Stimulated activated CD4-positive, alpha-beta T cell treated with anti-CD3 and anti-CD28 coated beads, Interleukin-15, amount 100 ng/mL, for 48 hours (primary cell): Measurements from ENCODE around the gene SENP3.

Experiments used
- DNase-seq, 2 donors: peaks; one replicate each; pipeline ENCODE4 v3.0.0-alpha.2; 2020; ENCODE audit warnings: low read depth in 2 of 2

The SENP3 gene

DNA sequence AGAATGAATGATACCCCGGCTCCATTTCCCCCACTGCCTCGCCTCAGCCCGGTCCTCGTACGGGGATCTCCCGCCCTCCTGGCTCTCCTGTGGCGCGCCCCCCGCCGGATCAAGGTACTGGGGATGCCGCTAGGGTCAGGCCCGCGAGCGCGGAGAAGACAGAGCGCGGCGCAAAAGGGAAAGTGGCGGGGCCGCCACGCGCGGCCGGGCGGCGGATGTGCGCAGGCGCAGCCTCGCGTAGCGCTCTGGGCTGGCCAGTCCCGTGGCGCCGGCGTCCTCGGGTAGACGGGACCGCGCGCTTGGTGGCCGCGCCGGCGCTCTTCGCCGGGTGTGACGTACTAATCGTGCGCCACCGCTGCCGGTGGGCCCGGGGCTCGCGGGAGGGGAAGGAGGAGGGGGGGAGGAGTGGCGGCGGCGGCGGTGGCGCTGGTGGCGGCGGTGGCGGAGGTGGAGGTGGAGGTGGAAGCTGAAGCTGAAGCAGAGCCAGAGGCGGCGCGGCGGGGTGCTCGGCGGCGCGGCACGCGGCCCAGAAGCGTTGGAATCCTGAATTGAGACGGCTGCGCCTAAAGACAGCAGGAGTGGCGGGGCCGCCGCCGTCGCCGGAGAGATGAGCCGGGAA is at the start of gene SENP3:
SENP3 (plus strand) TSS at position 331 of the 619 bp plus-strand sequence. CDS start 1,158 bp downstream, outside the sequence.
- peak; percentile 83 to 87 for DNase-seq

DNA sequence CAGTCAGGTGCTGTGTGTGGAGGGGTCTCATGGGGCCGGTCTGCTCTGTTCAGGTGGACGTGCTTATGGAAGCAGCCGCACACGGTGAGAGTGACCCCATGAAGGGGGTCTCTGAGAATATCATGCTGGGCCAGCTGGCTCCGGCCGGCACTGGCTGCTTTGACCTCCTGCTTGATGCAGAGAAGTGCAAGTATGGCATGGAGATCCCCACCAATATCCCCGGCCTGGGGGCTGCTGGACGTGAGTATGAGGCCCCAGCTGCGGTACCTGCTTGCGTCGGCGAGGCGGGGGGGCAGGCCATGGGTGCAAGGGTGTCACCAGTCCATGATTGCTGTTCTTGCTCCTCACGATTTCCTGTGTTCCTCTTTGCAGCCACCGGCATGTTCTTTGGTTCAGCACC is 49.6 kb upstream of the SENP3 start:
- no peak for DNase-seq

DNA sequence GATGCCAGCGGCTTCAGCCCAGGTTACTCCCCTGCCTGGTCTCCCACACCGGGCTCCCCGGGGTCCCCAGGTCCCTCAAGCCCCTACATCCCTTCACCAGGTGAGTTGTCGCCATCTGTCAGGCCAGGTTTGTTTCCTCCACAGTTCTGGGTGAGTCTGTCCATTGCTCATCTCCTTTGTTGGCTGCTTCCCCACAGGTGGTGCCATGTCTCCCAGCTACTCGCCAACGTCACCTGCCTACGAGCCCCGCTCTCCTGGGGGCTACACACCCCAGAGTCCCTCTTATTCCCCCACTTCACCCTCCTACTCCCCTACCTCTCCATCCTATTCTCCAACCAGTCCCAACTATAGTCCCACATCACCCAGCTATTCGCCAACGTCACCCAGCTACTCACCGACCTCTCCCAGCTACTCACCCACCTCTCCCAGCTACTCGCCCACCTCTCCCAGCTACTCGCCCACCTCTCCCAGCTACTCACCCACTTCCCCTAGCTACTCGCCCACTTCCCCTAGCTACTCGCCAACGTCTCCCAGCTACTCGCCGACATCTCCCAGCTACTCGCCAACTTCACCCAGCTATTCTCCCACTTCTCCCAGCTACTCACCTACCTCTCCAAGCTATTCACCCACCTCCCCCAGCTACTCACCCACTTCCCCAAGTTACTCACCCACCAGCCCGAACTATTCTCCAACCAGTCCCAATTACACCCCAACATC is 48.7 kb upstream of the SENP3 start:
- no peak for DNase-seq

DNA sequence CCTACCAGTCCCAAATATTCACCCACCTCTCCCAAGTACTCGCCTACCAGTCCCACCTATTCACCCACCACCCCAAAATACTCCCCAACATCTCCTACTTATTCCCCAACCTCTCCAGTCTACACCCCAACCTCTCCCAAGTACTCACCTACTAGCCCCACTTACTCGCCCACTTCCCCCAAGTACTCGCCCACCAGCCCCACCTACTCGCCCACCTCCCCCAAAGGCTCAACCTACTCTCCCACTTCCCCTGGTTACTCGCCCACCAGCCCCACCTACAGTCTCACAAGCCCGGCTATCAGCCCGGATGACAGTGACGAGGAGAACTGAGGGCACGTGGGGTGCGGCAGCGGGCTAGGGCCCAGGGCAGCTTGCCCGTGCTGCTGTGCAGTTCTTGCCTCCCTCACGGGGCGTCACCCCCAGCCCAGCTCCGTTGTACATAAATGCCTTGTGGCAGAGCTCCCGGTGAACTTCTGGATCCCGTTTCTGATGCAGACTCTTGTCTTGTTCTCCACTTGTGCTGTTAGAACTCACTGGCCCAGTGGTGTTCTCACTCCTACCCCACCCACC is 47.8 kb upstream of the SENP3 start:
- DNase-seq: no peak

DNA sequence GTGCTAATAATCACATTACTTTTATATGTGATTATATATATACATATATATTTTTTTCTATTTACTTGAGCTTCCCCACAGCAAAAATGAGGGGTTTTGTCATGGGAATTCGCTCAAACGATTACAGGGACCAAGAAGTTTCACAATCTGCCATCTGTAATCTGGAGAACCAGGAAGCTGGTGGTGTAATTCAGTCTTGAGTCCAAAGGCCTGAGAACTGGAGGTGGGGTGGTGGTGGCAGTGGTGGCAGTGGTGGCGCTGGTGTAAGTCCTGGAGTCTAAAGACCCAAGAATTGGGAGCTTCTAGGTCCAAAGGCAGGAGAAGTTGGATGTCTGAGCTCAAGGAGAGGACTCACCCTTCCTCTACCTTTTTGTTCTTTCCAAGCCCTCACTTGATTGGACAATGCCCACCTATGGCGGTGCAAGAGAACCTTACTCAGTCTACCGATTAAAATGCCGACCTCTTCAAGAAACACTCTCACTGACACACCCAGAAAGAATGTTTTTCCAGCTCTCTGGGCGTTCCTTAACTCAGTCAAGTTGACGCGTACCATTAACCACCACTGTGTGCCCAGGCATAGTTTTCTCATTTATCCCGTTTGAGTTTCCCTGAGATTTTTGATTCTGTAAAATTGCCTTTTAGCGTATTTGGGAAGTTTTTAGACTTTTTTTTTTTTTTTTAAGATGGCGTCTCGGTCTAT is 45.7 kb upstream of the SENP3 start:
- no peak for DNase-seq

DNA sequence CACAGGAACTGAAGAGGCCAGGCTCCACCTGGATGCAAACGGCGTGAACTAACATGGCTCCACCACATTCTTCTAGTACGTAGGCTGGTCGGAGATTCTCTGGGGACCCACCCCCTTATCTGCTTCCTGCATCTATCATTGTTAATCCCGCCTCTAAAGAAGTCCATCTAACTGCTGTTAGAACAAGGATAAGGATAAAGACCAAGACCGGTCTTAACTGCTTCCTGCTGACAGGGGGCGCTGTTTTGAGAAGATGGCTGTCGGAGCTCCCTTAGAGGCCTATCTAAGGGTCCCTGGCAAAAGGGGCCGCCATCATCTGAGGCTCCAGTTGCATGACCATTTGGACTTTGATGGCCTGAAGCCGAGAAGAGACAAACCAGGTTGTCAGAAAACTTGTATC is 38.7 kb upstream of the SENP3 start:
- peak; percentile 16 to 17 for DNase-seq

DNA sequence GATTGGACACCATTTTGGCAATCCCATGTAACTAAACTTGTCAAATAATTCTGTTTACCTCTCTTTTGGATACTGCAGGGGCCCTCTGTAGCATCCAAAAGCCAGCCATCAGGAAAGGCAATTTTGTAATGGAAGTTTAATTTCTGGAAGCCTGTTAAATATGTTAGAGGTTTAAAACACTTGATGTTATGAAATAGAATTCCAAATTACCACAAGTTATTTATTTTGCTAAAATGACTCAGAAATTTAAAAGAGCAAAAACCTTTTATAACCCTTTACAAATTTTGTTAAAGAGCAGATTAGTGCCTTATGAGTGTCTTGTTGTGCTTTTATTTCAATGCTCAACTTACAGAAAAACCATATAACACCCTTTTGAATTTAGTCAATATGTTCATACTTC is 32.9 kb upstream of the SENP3 start:
- DNase-seq: no peak

DNA sequence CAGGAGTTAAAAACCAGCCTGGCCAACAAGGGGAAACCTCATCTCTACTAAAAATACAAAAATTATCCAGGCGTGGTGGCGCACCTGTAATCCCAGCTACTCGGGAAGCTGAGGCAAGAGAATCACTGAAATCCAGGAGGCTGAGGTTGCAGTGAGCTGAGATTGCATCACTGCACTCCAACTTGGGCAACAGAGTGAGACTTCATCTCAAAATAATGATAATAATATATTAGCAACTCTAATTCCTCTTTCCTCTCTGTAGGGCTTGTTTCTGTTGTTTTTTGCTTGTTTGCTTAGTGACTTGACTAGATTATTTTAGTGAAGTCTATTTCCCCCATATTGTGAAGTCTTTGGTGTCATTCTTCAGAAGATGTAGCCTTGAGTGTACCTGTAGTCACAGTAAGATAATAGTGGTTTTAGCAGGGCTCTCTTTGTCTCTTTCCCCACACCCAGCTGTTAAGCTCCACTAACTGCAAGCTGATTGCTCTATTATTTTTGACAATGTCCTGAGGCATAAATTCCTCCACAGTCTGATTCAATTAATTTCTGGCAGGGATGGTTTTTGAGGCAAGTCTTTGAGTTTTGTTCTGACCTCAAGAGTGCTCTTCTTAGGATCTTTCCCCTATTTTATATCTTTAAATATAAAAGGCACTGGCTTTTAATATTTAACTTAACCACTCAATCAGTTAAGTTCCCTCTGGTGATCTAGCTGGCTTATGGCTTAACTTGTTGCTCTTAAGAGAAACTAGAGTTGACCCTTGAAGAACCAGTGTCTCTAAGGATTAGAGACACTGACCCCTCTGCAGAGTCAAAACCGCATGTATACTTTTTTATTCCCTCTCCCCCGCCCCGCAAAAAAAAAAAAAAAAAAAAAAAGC is 31.5 kb upstream of the SENP3 start:
- DNase-seq: no peak

DNA sequence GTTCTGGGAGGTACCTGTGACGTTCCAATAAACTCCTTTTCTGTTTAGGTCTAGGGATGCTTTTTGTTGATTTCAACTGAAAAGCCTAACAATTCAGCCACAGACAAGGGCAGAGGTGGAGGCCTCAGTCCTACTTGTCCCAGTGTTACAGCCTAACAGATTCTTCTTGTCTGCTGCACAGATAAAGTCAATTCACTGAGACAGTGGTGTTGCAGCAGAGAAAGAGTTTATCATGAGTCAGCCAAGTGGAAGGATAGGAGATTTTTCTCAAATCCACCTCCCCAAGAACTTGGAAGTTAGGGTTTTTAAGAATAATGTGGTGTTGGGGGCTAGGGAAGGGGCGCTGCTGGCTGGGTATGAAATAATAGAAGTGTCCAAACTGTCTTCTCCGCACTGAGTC is 23.7 kb upstream of the SENP3 start:
- DNase-seq: no peak

DNA sequence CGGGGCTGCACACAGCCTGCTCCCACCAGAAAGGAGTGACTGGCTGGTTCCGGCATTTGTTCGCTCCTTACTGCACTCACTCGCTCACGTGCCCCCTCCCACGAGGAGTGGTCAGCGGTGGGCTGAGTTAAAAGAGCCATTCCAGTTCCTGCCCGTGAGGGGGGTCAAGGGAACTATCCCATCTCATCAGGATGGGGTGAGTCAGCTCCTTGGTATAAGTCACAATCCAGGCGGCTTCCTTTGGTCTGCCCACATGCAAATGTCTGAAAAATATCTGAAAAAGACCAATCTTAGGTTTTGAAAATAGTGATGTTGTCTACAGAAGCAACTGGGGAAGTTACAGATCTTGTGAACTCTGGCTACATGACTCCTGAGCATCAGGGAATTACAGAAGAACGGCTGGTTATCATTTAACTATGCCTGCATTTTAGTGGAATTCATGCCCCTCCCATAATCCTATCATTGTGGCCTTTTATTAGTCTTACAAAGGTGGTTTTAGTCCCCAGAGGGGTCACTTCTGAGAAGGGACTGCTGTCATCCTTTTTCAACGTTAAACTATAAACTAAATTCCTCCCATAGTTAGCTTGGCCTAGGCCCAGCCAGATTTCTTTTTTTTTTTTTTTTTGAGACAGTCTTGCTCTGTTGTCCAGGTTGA is 22.7 kb upstream of the SENP3 start:
- no peak for DNase-seq

DNA sequence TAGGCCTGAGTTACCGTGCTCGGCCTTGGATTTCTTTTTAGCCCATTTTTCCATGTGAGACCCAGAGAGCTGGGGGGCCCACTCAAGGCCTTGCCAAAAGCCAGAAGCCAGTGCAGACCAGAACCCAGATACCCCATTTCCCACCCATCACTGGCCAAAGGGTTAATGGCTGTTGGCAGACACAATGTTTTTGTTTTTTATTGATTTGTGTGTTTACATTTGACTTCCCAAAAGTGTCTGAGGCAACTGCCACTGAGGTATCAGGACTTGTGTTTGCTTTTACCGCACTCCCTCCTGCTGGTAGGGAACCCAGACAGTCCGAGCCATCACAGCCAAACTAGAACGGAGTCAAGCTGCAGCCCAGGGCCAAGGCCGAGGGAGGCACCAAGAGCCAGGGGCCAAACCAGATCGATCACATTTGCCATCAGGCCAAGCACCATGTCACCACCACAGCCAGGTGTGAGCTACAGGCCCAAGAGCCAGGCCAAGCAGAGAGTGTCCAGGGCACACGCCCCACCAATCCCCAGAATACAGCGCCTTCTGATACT is 20.6 kb upstream of the SENP3 start:
- DNase-seq: no peak

DNA sequence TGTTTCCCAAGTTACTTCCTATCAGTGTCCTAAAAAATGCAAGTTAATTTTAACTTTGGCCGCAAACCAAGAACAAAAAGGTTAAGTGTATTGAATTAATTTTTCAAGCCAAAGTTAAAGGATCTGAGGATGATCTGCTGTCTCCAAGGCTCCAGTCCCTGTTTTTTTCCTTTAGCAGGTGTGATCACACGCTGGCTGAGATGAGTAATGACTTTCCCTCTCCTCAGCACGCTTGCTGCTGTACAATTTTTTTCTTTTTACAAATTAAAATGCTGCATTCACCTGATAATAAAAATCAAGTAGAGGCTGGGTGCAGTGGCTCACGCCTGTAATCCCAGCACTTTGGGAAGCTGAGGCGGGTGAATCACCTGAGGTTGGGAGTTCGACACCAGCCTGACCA is 16.8 kb upstream of the SENP3 start:
- no peak for DNase-seq

DNA sequence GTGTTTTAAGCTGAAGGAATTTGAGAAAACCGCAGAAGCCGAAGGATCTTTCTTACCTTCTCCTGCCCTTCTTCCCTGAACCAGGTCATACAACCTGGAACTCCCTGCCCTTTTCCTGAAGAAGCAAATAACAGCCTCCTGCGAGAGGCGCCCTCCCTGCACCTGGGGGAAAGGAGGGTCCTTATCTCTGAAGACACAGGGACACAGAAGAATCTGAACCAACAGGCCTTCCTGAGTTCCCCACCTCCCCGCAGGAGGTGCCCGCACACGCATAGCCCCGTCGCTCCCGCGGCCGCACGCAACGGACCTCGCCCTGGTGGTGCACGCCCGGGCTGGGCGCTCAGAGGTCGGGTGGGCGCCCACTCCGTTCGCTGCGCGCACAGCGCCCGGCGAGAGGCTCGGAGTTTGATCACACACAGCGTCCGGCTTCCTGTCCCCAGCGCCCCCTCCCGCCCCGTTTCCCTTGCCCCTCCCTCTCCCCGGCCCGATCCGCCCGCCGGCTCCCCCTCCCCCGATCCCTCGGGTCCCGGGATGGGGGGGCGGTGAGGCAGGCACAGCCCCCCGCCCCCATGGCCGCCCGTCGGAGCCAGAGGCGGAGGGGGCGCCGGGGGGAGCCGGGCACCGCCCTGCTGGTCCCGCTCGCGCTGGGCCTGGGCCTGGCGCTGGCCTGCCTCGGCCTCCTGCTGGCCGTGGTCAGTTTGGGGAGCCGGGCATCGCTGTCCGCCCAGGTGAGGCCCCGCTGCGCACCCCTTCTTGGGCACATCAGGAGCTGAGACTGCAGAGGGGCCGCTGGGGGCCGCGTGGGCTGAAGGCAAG is 12.9 kb upstream of the SENP3 start, which contains the start of gene TNFSF12:
TNFSF12 (plus strand) TSS at position 474 of the 816 bp plus-strand sequence; CDS start at position 570, 96 bp downstream.
- peak; percentile 19 to 38 for DNase-seq

DNA sequence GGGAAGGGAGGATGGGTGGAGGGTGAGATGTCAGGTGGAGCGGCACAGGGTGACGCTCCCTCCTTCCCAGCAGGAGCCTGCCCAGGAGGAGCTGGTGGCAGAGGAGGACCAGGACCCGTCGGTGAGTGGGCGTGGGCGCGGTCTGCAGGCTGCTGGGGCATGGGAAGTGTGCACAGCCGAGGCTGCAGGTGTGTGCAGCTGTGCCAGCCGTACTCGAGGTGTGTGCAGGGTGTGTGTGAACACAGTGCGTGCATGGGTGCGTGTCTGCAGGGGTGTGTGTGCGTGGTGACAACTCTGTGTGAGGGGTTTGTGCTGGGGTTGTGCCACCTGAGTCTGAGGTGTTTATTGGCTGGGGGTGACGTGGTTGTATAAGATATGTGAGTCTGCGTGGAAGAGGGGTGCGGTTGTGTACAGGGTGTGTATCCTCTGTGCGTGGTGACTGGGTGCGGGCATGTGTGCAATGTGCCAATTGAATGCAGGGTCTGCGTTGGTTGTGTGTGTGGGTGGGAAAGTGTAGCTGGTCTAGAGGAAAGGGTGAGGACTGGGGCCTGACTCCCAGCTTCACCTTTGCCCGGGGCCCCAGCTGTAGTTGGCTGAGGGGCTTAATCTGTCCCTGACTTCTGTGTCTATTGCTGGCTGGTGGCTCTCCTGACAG is 12.2 kb upstream of the SENP3 start:
- peak; percentile 26 to 27 for DNase-seq

DNA sequence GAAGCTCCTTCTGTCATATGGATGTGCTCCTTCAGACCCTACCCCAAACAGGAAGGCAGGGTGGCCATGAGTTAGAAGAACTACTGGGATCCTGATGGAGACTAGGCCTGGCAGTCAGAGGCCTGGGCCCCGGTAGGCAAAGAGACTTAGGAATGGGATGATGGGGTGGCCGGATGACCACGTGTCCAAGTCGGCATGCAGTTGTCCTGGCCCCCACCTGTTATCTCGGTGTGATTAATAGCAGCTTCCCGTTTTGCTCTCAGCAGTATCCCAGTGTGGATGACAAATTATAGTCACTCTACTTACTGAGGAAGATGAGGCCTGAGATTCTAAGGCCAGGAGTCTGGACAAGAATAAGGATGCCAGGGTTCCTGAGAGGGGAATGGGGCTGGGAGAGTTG is 11.4 kb upstream of the SENP3 start:
- no peak for DNase-seq

DNA sequence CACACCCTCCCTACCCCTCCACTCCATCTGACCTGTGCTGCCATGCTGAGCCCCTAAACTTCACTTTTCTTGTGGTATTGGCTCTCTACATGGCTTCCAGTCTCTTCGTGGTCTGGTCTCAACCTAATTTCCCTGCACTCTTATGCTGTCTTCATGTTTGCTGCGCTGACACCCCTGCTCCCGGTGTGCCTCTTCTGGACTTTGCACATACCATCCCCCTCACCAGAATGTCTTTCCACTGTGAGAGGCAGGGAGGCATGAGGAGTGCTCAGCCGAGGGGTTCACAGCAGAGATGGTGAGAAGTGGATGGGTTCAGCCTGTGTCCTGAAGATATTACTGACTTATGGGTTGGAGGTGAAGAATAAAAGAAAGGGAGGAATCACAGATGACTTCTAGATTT is 10.3 kb upstream of the SENP3 start:
- DNase-seq: no peak

DNA sequence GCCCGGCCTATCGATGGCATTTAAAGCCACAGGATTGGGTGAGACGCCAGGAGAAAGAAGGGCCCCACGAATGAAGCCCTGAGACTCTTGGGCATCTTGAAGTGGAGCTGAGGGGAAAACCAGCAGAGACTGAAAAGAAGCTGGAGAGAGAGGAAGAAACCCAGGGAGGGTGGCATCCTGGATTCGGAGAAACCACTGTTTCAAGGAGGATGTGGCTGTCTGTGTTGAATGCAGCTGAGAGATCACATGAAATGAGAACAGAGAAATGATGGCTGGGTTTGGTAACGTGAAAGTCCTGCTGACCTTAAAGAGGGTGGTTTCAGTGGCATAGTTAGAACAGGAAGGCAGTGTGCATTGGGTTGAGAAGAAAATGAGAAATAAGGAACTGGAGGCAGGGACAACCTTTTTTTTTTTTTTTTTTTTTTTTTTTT is 9.1 kb upstream of the SENP3 start:
- no peak for DNase-seq

DNA sequence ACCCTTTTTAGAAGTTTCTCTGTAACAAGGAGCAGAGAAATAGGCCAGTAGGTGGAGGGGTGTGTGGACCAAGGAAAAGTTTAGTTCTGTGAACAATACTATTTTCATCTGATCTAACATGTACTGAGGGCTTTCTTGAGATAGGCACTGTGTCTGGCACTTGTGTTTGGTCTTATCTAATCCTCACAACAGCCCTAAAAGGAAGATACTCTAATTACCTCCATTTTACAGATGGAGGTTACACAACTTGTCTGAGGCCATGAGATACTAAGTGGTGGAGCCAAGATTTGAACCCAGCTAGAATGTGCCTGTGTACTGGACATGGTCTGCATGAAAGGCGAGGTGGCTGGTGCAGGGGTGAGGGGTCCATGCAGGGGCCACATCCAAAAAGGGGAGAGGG is 8.4 kb upstream of the SENP3 start:
- no peak for DNase-seq

DNA sequence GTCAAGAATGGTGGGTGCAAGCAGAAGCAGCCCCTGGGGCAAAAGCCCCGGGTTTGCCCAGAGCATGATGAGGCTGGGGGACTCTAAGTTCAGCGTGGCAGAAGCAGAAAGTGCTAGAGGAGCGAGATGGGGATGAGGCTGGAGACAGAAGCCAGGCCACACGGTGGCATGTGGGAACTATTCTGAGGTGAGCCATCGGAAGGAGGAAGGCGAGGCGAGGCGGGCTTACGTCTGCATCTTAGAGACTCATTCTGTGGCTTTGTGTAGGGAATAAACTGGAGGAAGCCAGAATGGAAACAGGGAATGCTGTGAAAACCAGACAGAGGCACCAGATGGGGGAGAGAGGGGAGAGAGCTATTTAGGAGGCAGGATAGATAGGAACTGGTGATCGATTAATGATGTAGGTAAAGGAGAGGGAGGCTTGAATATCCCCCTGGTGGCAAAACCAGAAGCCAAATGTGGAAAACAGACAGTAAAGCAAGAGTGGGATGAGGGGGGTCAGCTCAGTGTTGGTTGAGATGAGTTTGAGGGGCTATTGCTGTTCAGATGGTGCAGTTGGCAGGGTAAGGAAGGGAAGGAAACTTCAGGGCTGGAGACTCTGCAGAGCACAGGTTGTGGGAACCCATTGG is 6.3 kb upstream of the SENP3 start:
- DNase-seq: no peak
